ENCODE measurements around the gene RTN4R. TPM values are rescaled to one million over a fixed set of nuclear protein-coding genes. Genes with fewer than 3 reads are reported as not detected.

Gene RTN4R
- total RNA-seq, 6 donors from 2014 or later = 2.6 to 13.0 (median 9.0) TPM

GRCh38 chr22:20228055-20228938, 39.8 kb downstream of the RTN4R start:
- TF ChIP-seq POLR2A (IDR thresholded peaks at IDR 0.05) (no peak), EP300 (IDR thresholded peaks at IDR 0.05) (no peak), POLR2AphosphoS5 (IDR thresholded peaks at IDR 0.05) (no peak)
- TF ChIP-seq, protein P1, sequence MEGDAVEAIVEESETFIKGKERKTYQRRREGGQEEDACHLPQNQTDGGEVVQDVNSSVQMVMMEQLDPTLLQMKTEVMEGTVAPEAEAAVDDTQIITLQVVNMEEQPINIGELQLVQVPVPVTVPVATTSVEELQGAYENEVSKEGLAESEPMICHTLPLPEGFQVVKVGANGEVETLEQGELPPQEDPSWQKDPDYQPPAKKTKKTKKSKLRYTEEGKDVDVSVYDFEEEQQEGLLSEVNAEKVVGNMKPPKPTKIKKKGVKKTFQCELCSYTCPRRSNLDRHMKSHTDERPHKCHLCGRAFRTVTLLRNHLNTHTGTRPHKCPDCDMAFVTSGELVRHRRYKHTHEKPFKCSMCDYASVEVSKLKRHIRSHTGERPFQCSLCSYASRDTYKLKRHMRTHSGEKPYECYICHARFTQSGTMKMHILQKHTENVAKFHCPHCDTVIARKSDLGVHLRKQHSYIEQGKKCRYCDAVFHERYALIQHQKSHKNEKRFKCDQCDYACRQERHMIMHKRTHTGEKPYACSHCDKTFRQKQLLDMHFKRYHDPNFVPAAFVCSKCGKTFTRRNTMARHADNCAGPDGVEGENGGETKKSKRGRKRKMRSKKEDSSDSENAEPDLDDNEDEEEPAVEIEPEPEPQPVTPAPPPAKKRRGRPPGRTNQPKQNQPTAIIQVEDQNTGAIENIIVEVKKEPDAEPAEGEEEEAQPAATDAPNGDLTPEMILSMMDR (IDR thresholded peaks at IDR 0.05) = no peak
- Histone ChIP-seq H3K27me3 (no peaks in the 10 kb centered on the region), H3K27ac (no peak overlapping the region), H3K4me3 (no peak overlapping the region), H3K4me1 (peaks cover 0 to 13% (median 7%) of the 10 kb centered on the region in 4 donors), H3K36me3 (no peaks in the 10 kb centered on the region), H3K9me3 (no peaks in the 10 kb centered on the region)
- DNase-seq (peak in 1 of 2 donors; percentile 71), ATAC-seq (ENCODE audit: low FRiP score in 2 of 2) (no peak)
- 77 to 100% methylated on average over 1 to 16 of the region's 23 CpGs for WGBS, 2 donors

GRCh38 chr22:20227363-20227762, 40.8 kb downstream of the RTN4R start:
- no peak for ATAC-seq (ENCODE audit: low FRiP score in 2 of 2)
- Histone ChIP-seq H3K4me1 (peaks cover 0 to 13% (median 9%) of the 10 kb centered on the region in 4 donors), H3K9me3 (no peaks in the 10 kb centered on the region), H3K36me3 (no peaks in the 10 kb centered on the region), H3K4me3 (no peak overlapping the region), H3K27ac (no peak overlapping the region), H3K27me3 (no peaks in the 10 kb centered on the region)
- peak in 1 of 2 donors; percentile 65 for DNase-seq
- no peak for TF ChIP-seq POLR2A (IDR thresholded peaks at IDR 0.05)
- no peak for TF ChIP-seq EP300 (IDR thresholded peaks at IDR 0.05)
- TF ChIP-seq POLR2AphosphoS5 (IDR thresholded peaks at IDR 0.05) = no peak
- TF ChIP-seq, protein P1 (IDR thresholded peaks at IDR 0.05) = no peak
- WGBS, 2 donors = 92 to 100% methylated on average over 1 to 7 of the region's 7 CpGs

DNA sequence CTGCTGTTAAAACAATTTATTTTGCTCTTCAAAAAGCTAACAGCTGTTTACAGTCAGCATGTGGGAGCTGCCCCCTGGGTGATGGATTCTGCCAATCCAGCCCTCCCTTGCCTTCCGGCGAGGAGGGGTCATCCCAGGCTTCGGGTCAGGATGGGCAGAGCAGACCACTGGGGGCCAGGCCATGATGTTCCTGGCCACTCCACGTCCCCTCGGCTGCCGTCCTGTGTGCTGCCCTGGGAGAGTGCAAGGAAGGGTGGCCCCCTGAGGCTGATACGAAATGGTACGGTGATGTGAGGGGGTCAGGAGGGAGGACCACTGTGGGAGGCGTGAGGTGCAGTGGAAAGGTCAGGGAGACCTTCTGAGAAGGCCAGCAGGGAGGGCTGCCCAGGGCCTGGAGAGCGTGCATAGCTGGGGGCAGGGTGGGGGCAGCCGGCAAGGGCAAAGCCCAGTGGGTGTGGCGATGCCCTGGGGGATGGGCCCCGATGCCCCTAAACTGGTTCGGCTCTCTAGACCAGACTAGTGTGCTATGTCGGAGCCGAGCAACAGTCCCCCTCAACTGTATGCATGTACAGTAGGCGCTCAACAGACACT, 41.3 kb downstream of the RTN4R start:
- Histone ChIP-seq H3K27me3 (no peaks in the 10 kb centered on the region), H3K9me3 (no peaks in the 10 kb centered on the region), H3K4me3 (no peak overlapping the region), H3K36me3 (no peaks in the 10 kb centered on the region), H3K27ac (no peak overlapping the region), H3K4me1 (peaks cover 0 to 17% (median 9%) of the 10 kb centered on the region in 4 donors)
- no peak for ATAC-seq (ENCODE audit: low FRiP score in 2 of 2)
- no peak for TF ChIP-seq POLR2A (IDR thresholded peaks at IDR 0.05)
- no peak for TF ChIP-seq POLR2AphosphoS5 (IDR thresholded peaks at IDR 0.05)
- no peak for TF ChIP-seq EP300 (IDR thresholded peaks at IDR 0.05)
- TF ChIP-seq, protein P1 (IDR thresholded peaks at IDR 0.05) = no peak
- WGBS, 2 donors = 70 to 86% methylated on average over 14 of the region's 17 CpGs
- peak in 1 of 2 donors; percentile 52 for DNase-seq

DNA sequence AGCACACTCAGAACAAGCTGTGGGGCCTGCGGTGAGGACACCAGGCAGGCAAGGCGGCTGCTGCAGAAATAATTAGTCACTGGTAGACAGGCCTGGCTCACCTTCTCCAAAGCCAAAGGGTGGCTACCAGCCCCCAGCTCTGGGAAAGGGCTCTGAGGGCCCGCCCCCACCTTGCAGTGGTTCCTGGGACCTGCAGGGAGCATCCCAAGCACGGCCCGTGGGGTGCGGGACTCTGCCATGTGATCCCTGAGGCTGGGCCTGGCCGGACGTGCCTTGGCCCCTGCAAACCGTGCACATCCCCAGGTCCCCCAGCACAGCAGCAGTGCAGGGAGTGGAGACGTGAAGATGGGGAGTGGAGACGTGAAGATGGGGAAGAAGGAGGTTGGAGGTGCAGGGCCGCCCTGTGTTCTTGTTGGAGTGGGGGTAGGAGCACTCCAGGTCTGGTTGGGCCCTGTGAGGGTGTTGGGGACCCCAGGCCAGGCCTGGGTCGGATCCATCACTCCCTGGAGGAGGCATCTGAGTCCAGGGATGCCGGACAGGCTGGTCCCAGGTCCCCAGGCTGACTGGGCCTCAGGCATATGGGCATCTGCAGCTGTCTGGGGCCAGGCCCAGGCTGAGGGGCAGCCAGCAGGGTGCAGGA, 41.9 kb downstream of the RTN4R start:
- DNase-seq (peak in 1 of 2 donors; percentile 65), ATAC-seq (ENCODE audit: low FRiP score in 2 of 2) (no peak)
- peaks cover 0 to 20% (median 9%) of the 10 kb centered on the region in 4 donors for H3K4me1 ChIP-seq
- H3K27ac ChIP-seq = no peak overlapping the region
- H3K27me3 ChIP-seq = no peaks in the 10 kb centered on the region
- WGBS, 2 donors = 87 to 90% methylated on average over 7 to 14 of the region's 14 CpGs
- no peaks in the 10 kb centered on the region for H3K36me3 ChIP-seq
- no peak overlapping the region for H3K4me3 ChIP-seq
- no peak for TF ChIP-seq POLR2A (IDR thresholded peaks at IDR 0.05)
- TF ChIP-seq EP300 (IDR thresholded peaks at IDR 0.05) = no peak
- no peak for TF ChIP-seq POLR2AphosphoS5 (IDR thresholded peaks at IDR 0.05)
- TF ChIP-seq, protein P1 (IDR thresholded peaks at IDR 0.05) = no peak
- no peaks in the 10 kb centered on the region for H3K9me3 ChIP-seq

Data from upper lobe of left lung (tissue), 6 donors.